KMS-11 (cell line): ENCODE results near the gene BIN1.

ENCODE experiments used
- H2AFZ ChIP-seq: fragments of 200-600 bp; sonication (generic); 2 replicates; pipeline ENCODE4 v1.6.1; 2016; ENCODE audit warnings: antibody characterized with exemption, mixed run types, low read depth
- H3K27ac ChIP-seq: fragments of 200-600 bp; sonication (generic); 2 replicates; pipeline ENCODE4 v1.6.1; 2016; ENCODE audit warnings: mild to moderate bottlenecking, mixed run types
- H3K27me3 ChIP-seq: fragments of 200-600 bp; sonication (generic); 2 replicates; pipeline ENCODE4 v1.6.1; 2017; ENCODE audit warnings: mild to moderate bottlenecking, low read depth, mixed run types, moderate library complexity; ENCODE audit not compliant: insufficient read depth
- H3K36me3 ChIP-seq: fragments of 200-600 bp; sonication (generic); 2 replicates; pipeline ENCODE4 v1.6.1; 2017; ENCODE audit warnings: mild to moderate bottlenecking, mixed run types; ENCODE audit not compliant: insufficient read depth
- H3K4me1 ChIP-seq: fragments of 200-600 bp; sonication (generic); 2 replicates; pipeline ENCODE4 v1.6.1; 2016; ENCODE audit warnings: mild to moderate bottlenecking, low read depth, mixed run types; ENCODE audit not compliant: poor library complexity, severe bottlenecking
- H3K4me2 ChIP-seq: fragments of 200-600 bp; sonication (generic); 2 replicates; pipeline ENCODE4 v1.7.0; 2016; ENCODE audit warnings: mild to moderate bottlenecking, mixed run types
- H3K4me3 ChIP-seq: fragments of 200-600 bp; sonication (generic); IDR thresholded peaks from 2 replicates; pipeline ENCODE4 v1.6.1; 2017; ENCODE audit warnings: low read depth, low read length, mixed read lengths; ENCODE audit not compliant: insufficient read depth
- H3K79me2 ChIP-seq: fragments of 200-600 bp; sonication (generic); 2 replicates; pipeline ENCODE4 v1.6.1; 2016; ENCODE audit warnings: low read depth, mixed run types; ENCODE audit not compliant: insufficient read depth
- H3K9ac ChIP-seq: fragments of 200-600 bp; sonication (generic); 2 replicates; pipeline ENCODE4 v1.6.1; 2016; ENCODE audit warnings: mild to moderate bottlenecking, mixed run types
- H4K20me1 ChIP-seq: fragments of 200-600 bp; sonication (generic); 2 replicates; pipeline ENCODE4 v1.6.1; 2016; ENCODE audit warnings: mild to moderate bottlenecking, mixed run types; ENCODE audit not compliant: insufficient read depth
- TF ChIP-seq, protein P1 (sequence below): fragments of 200-600 bp; sonication (generic); conservative IDR thresholded peaks from 2 replicates; pipeline ENCODE4 v1.6.1; 2017; ENCODE audit warnings: low read depth, mild to moderate bottlenecking, antibody characterized with exemption, low read length, moderate library complexity, mixed read lengths

BIN1 gene

DNA sequence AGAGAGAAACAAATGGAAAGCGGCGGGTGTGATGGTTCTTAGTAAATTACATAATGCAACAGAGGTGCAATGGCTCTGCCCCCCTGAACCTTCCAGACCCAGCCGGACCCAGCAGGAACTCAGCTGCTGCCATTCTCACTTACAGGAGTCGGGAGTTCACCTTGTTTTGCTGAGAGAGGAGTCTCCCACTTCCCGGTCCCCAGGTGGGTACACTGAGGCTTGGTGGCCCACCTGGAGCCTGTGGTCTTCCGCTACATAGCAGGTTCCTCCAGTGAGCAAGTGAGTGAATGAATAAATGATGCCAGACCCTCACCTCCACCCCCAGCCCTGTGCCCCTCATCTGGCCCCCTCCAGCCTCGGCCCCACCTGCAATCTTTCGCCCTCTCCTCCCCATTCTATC is 11.2 kb downstream of the BIN1 start:
- H3K4me1 ChIP-seq: no peaks in the 10 kb centered on the region

DNA sequence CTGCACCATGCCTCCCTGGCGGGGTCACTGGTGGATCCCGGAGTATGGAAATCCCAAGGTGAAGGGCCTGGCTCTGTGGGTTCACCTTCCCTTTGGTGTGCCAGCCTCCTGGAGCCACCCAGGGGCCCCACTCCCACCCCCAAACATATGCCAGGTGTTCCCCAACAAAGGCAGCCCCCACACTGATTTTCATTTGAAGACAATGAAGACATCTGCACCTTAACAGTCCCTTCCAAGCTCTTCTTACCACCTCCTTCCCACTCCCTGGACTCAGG is 11.7 kb downstream of the BIN1 start:
- Histone ChIP-seq H3K79me2 (no peaks in the 10 kb centered on the region), H3K27ac (no peak overlapping the region), H4K20me1 (no peaks in the 10 kb centered on the region), H3K4me2 (no peak overlapping the region), H3K9ac (no peak overlapping the region), H2AFZ (no peak overlapping the region), H3K27me3 (no peaks in the 10 kb centered on the region), H3K4me3 (no peak overlapping the region), H3K36me3 (no peaks in the 10 kb centered on the region), H3K4me1 (no peaks in the 10 kb centered on the region)
- TF ChIP-seq, protein P1, sequence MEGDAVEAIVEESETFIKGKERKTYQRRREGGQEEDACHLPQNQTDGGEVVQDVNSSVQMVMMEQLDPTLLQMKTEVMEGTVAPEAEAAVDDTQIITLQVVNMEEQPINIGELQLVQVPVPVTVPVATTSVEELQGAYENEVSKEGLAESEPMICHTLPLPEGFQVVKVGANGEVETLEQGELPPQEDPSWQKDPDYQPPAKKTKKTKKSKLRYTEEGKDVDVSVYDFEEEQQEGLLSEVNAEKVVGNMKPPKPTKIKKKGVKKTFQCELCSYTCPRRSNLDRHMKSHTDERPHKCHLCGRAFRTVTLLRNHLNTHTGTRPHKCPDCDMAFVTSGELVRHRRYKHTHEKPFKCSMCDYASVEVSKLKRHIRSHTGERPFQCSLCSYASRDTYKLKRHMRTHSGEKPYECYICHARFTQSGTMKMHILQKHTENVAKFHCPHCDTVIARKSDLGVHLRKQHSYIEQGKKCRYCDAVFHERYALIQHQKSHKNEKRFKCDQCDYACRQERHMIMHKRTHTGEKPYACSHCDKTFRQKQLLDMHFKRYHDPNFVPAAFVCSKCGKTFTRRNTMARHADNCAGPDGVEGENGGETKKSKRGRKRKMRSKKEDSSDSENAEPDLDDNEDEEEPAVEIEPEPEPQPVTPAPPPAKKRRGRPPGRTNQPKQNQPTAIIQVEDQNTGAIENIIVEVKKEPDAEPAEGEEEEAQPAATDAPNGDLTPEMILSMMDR: no peak

More for the DNA sequence above, 11.2 kb downstream of the BIN1 start:
- no peaks in the 10 kb centered on the region for H3K36me3 ChIP-seq
- no peak overlapping the region for H3K4me3 ChIP-seq
- H3K27ac ChIP-seq: no peak overlapping the region
- no peaks in the 10 kb centered on the region for H4K20me1 ChIP-seq
- no peak overlapping the region for H3K4me2 ChIP-seq
- no peak overlapping the region for H3K9ac ChIP-seq
- TF ChIP-seq, protein P1: no peak
- no peak overlapping the region for H2AFZ ChIP-seq
- H3K27me3 ChIP-seq: no peaks in the 10 kb centered on the region
- no peaks in the 10 kb centered on the region for H3K79me2 ChIP-seq

- Histone ChIP-seq H3K4me2 (no peak overlapping the region), H3K9ac (no peak overlapping the region), H3K27me3 (no peaks in the 10 kb centered on the region), H2AFZ (no peak overlapping the region), H3K27ac (no peak overlapping the region), H3K79me2 (no peaks in the 10 kb centered on the region), H3K4me3 (no peak overlapping the region), H4K20me1 (no peaks in the 10 kb centered on the region), H3K4me1 (no peaks in the 10 kb centered on the region), H3K36me3 (no peaks in the 10 kb centered on the region)
- TF ChIP-seq, protein P1: no peak
Measured at GRCh38 chr2:127094509-127095366, 12.2 kb downstream of the BIN1 start.

- TF ChIP-seq, protein P1: no peak
- Histone ChIP-seq H3K4me1 (no peaks in the 10 kb centered on the region), H3K4me3 (no peak overlapping the region), H3K36me3 (no peaks in the 10 kb centered on the region), H4K20me1 (no peaks in the 10 kb centered on the region), H3K79me2 (no peaks in the 10 kb centered on the region), H3K27me3 (no peaks in the 10 kb centered on the region), H3K9ac (no peak overlapping the region), H3K27ac (no peak overlapping the region), H2AFZ (no peak overlapping the region), H3K4me2 (no peak overlapping the region)
Measured at GRCh38 chr2:127093648-127094210, 13.2 kb downstream of the BIN1 start.
